ENCODE data around the gene RHOA. TPM values are rescaled to one million over a fixed set of nuclear protein-coding genes. Genes with fewer than 3 reads are reported as not detected.

RHOA gene
- polyA plus RNA-seq, 2 of the 4 experiments (the other 2 are of a cell fraction): 332 to 549 TPM

DNA sequence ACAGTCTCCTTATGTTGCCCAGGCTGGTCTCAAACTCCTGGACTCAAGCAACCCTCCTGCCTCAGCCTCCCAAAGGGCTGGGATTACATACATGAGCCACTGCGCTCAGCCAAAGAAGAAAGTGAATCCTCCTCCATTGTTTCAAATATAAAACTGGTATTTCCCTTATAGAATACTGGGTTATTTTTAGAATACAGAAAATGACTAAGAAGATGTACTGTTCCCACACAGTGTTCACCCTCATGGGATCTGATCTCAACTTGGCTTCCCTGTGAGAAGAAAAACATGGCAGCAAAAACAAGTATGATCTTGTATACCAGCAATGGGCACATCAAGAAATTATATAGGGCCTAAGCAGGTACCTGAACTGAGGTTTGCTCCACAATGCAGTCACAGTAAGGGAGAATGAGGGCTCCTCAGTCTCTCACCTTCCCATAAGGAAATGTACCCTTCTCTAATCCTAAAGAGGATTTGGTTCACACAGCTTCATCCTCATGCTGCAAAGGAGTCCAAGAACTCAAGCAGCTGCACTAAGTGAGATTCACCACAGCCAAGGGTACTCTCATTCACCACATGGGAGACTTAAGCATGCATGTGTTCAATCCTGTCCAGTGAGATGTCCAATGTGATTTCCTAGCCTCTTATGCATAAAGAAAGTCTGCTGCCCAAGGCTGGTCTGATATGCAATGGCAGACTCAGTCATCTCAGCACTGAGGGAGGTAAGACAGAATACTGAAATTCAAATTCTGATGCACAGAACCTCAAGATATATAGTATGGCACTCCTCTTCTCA, 97.7 kb downstream of the RHOA start (continued):
- no peak for TF ChIP-seq NFE2L2 (conservative IDR thresholded peaks at IDR 0.05; ENCODE audit: low read length)

- ATAC-seq (no peak), FAIRE-seq (no peak), DNase-seq (ENCODE audit: low read depth in 1 of 2, low spot score in 1 of 2) (no peak)
- no peaks in the 10 kb centered on the region for H3K9me3 ChIP-seq
- no peak overlapping the region for H3K4me2 ChIP-seq
- ChIA-PET POLR2A (no interaction called here), CTCF (interaction anchor here (1.3 kb wide), 1 partner anchor 11 kb away, joined by 3 read pairs; no protein-coding TSS in a partner anchor)
- TF ChIP-seq MAZ (IDR thresholded peaks at IDR 0.05; ENCODE audit: borderline replicate concordance, low read depth, low read length): no peak
- TF ChIP-seq BHLHE40 (IDR thresholded peaks at IDR 0.05; ENCODE audit: low read depth, low read length): no peak
- no peak for TF ChIP-seq RFX5 (IDR thresholded peaks at IDR 0.05)
- no peak for TF ChIP-seq REST (IDR thresholded peaks at IDR 0.05)
- TF ChIP-seq HEYL (CRISPR knock-in tag; IDR thresholded peaks at IDR 0.05): no peak
- TF ChIP-seq SMC3 (IDR thresholded peaks at IDR 0.05): no peak
- no peak for TF ChIP-seq GATA3 (IDR thresholded peaks at IDR 0.05; ENCODE audit: borderline replicate concordance)
- TF ChIP-seq, protein P1, sequence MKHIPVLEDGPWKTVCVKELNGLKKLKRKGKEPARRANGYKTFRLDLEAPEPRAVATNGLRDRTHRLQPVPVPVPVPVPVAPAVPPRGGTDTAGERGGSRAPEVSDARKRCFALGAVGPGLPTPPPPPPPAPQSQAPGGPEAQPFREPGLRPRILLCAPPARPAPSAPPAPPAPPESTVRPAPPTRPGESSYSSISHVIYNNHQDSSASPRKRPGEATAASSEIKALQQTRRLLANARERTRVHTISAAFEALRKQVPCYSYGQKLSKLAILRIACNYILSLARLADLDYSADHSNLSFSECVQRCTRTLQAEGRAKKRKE (CRISPR knock-in tag; IDR thresholded peaks at IDR 0.05; ENCODE audit: low read depth): no peak
- TF ChIP-seq, protein P2, sequence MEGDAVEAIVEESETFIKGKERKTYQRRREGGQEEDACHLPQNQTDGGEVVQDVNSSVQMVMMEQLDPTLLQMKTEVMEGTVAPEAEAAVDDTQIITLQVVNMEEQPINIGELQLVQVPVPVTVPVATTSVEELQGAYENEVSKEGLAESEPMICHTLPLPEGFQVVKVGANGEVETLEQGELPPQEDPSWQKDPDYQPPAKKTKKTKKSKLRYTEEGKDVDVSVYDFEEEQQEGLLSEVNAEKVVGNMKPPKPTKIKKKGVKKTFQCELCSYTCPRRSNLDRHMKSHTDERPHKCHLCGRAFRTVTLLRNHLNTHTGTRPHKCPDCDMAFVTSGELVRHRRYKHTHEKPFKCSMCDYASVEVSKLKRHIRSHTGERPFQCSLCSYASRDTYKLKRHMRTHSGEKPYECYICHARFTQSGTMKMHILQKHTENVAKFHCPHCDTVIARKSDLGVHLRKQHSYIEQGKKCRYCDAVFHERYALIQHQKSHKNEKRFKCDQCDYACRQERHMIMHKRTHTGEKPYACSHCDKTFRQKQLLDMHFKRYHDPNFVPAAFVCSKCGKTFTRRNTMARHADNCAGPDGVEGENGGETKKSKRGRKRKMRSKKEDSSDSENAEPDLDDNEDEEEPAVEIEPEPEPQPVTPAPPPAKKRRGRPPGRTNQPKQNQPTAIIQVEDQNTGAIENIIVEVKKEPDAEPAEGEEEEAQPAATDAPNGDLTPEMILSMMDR (IDR thresholded peaks at IDR 0.05): no peak
- TF ChIP-seq, protein P3, sequence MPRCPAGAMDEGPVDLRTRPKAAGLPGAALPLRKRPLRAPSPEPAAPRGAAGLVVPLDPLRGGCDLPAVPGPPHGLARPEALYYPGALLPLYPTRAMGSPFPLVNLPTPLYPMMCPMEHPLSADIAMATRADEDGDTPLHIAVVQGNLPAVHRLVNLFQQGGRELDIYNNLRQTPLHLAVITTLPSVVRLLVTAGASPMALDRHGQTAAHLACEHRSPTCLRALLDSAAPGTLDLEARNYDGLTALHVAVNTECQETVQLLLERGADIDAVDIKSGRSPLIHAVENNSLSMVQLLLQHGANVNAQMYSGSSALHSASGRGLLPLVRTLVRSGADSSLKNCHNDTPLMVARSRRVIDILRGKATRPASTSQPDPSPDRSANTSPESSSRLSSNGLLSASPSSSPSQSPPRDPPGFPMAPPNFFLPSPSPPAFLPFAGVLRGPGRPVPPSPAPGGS (IDR thresholded peaks at IDR 0.05): no peak
- TF ChIP-seq, protein P4, sequence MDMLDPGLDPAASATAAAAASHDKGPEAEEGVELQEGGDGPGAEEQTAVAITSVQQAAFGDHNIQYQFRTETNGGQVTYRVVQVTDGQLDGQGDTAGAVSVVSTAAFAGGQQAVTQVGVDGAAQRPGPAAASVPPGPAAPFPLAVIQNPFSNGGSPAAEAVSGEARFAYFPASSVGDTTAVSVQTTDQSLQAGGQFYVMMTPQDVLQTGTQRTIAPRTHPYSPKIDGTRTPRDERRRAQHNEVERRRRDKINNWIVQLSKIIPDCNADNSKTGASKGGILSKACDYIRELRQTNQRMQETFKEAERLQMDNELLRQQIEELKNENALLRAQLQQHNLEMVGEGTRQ (IDR thresholded peaks at IDR 0.05): no peak
- no peak for TF ChIP-seq ZNF302 (CRISPR knock-in tag; IDR thresholded peaks at IDR 0.05)
- TF ChIP-seq NFE2L2 (conservative IDR thresholded peaks at IDR 0.05; ENCODE audit: low read length): no peak
- TF ChIP-seq RCOR1 (IDR thresholded peaks at IDR 0.05; ENCODE audit: low read depth, low read length): no peak
- no peak for TF ChIP-seq HOXB5 (CRISPR knock-in tag; IDR thresholded peaks at IDR 0.05)
- TF ChIP-seq, protein P5, sequence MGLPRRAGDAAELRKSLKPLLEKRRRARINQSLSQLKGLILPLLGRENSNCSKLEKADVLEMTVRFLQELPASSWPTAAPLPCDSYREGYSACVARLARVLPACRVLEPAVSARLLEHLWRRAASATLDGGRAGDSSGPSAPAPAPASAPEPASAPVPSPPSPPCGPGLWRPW (IDR thresholded peaks at IDR 0.05): no peak
- H3K27ac ChIP-seq: no peak overlapping the region
- H3K4me1 ChIP-seq: no peaks in the 10 kb centered on the region
- H3K4me3 ChIP-seq: no peak overlapping the region
- 91% methylated on average over 3 of the region's 3 CpGs for WGBS (ENCODE audit: missing lambda C conversion rate)
Observed at GRCh38 chr3:49311283-49311682, 100.5 kb downstream of the RHOA start.
